GM12875 (cell line): Measurements from ENCODE around the gene CFAP69.
"Not testable (repeated sequence)": the region's sequence is repeated elsewhere in the genome, so short reads cannot be mapped to it uniquely, and the experiment has no call there.

ENCODE experiments used
- H3K4me3 ChIP-seq: one replicate; pipeline ENCODE4 v1.5.1; 2011; ENCODE audit warnings: low read depth, low read length, control low read depth
- TF ChIP-seq, protein P1 (sequence below): IDR thresholded peaks from 2 replicates; pipeline ENCODE4 v1.5.1; 2011; ENCODE audit warnings: low read depth, mild to moderate bottlenecking, control low read depth, inconsistent platforms, low read length, moderate library complexity, borderline replicate concordance; ENCODE audit not compliant: insufficient read depth

Gene CFAP69

DNA sequence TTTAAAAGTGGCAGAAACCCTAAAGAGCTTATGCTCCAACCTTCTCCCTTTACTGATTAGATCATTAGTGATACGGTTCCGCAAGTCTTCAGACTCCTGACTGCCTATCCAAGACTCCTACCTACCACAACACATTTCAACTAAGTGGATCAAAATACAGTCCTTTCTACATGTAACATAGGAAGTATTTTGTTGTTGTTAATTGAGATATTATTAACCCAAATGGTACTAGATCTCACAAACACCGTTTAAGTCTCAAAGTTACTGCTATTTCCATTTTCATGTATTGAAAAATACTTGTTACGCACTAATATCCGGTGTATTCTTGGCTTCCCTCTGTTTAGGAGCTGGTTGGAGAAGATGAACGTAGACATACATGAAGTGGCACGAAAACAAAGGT is 75.0 kb downstream of the CFAP69 start:
- TF ChIP-seq, protein P1, sequence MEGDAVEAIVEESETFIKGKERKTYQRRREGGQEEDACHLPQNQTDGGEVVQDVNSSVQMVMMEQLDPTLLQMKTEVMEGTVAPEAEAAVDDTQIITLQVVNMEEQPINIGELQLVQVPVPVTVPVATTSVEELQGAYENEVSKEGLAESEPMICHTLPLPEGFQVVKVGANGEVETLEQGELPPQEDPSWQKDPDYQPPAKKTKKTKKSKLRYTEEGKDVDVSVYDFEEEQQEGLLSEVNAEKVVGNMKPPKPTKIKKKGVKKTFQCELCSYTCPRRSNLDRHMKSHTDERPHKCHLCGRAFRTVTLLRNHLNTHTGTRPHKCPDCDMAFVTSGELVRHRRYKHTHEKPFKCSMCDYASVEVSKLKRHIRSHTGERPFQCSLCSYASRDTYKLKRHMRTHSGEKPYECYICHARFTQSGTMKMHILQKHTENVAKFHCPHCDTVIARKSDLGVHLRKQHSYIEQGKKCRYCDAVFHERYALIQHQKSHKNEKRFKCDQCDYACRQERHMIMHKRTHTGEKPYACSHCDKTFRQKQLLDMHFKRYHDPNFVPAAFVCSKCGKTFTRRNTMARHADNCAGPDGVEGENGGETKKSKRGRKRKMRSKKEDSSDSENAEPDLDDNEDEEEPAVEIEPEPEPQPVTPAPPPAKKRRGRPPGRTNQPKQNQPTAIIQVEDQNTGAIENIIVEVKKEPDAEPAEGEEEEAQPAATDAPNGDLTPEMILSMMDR: no peak
- H3K4me3 ChIP-seq: no peak overlapping the region

DNA sequence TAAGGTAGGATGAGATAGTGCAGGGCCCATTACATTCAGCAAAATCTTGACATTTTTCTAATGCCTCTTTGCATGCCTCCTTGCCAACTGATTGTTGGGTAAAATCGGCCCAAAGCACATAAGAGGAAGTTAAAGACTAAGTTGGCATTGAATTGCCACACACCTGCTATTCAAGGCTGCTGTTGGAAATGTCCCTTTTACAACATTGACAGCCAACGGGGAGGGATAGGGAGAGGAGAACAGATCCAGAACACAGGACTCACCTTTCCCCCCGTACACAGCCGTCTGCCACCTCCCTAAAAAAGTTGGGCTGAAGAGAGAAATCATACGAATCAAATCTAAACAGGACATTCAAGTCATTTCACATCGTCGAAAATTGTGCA is 75.4 kb downstream of the CFAP69 start:
- TF ChIP-seq, protein P1: no peak
- no peak overlapping the region for H3K4me3 ChIP-seq

DNA sequence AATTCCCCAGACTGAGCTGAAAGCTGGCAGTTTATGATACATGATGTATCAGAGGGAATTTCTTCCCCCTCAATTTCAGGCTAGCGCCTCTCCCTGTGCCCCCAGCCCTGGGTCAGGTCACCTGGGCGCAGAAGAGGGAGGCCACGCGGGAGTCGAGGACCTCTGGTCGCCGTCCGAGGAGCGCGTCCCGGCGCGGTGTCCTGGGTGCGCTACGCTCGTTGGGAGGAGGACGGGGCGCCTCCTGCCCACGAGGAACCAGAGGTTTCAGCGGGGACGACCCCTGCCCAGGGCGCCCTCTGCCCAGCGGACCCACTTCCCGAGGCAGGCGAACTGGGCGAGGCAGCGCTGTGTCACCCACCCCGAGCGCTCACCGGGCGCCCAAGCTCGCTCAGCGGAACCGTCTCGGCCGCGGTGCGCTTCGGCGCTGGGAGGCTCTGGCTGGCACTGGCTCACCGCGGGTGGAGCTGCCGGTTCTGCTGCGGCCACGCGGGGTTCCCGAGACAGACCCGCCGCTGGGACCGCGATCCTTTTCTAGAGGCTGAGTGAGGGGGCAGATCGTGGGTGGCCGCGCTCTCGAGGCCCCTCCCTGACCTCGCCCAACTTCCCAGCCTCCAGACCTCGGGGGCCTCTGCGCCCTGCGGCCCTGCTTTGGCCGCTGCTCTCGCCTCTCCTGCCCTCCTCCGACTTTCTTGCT is 76.0 kb downstream of the CFAP69 start, which contains the start of gene FAM237B:
FAM237B (minus strand) TSS at position 504 of the 694 bp plus-strand sequence. CDS start 1,556 bp downstream, outside the sequence.
- TF ChIP-seq, protein P1: no peak
- H3K4me3 ChIP-seq: no peak within 1 kb of the TSS

DNA sequence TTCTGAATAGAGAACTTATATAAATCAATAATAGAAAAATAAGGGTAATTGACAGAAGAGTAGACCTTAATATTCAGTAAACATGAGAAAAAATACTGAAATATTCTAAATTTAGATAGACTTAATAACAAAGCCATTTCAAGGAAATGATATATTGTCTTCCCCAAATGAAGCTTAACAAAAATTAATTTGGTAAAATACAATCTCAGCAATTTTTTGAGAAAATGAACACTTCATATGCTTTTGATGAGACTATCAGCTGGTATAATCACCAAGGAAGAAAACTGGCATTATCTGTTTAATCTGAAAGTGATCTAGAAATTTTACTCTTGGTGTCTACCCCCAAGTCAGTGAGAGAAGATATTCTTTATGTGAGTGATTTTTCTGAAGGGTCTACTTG is 77.9 kb downstream of the CFAP69 start:
- H3K4me3 ChIP-seq: no peak overlapping the region
- TF ChIP-seq, protein P1: no peak

DNA sequence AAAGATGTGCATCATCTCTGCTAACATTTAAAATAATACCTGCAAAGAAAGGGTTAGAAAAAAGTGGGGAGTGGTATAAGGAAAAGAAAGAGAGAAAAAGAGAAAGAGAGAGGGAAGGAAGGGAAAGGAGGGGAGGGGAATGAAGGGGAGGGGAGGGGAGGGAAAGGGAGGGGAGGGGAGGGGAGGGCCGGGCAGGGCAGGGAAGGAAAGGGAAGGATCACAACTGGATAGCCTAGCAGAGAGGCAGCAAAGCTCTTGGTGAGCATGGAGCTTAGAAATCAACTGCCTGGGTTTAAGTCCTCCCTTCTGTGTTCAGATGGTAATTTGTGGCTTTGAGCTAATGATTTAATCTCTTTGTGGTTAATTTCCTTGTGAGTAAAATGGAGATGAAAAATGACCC is 81.5 kb downstream of the CFAP69 start:
- TF ChIP-seq, protein P1: no peak
- H3K4me3 ChIP-seq: no peak overlapping the region

DNA sequence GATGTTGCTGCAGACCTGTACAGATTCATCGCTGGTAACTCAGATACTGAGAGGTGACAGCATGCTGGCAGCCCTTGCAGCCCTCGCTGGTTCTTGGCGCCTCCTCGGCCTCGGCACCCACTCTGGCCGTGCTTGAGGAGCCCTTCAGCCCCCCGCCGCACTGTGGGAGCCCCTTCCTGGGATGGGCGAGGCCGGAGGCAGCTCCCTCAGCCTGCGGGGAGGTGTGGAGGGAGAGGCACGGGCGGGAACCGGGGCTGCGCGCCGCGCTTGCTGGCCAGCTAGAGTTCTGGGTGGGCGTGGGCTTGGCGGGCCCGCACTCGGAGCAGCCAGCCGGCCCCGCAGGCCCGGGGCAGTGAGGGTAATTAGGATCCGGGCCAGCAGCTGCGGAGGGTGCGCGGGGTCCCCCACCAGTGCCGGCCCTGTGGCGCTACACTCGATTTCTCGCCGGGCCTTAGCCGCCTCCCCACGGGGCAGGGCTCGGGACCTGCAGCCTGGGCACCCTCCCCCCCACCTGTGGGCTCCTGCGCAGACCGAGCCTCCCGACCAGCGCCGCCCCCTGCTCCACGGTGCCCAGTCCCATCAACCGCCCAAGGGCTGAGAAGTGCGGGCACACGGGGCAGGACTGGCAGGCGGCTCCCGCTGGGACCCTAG is 89.3 kb downstream of the CFAP69 start:
- TF ChIP-seq, protein P1: no peak
- H3K4me3 ChIP-seq: no peak overlapping the region

DNA sequence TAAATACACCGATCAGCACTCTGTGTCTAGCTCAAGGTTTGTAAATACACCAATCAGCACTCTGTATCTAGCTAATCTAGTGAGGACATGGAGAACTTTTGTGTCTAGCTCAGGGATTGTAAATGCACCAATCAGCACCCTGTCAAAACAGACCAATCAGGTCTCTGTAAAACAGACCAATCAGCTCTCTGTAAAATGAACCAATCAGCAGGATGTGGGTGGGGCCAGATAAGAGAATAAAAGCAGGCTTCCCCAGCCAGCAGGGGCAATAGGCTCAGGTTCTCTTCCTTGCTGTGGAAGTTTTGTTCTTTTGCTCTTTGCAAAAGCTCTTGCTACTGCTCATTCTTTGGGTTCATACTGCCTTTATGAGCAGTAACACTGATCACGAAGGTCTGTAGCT is 90.0 kb downstream of the CFAP69 start:
- not testable (repeated sequence) for H3K4me3 ChIP-seq
